K562 (cell line): ENCODE measurements around the gene RNASE13. TPM values are rescaled to one million over a fixed set of nuclear protein-coding genes. Genes with fewer than 3 reads are reported as not detected.

ENCODE experiments used
- ASH1L ChIP-seq: fragments of 450-650 bp; IDR thresholded peaks from 2 replicates; pipeline ENCODE4 v1.6.1; 2018; ENCODE audit warnings: borderline replicate concordance, mild to moderate bottlenecking, low read depth; ENCODE audit not compliant: partially characterized antibody
- POLR3G ChIP-seq: IDR thresholded peaks from 2 replicates; pipeline ENCODE4 v1.6.1; 2011; ENCODE audit not compliant: insufficient read length, insufficient replicate concordance; ENCODE audit errors: extremely low read depth
- SMARCA4 ChIP-seq: fragments of 450-650 bp; IDR thresholded peaks from 2 replicates; pipeline ENCODE4 v1.6.1; 2016
- SRSF7 ChIP-seq: fragments of 200-400 bp; formaldehyde crosslinking; optimal IDR thresholded peaks from 2 replicates; pipeline ENCODE3; 2017; ENCODE audit warnings: mild to moderate bottlenecking, low read depth, low read length
- ZNF143 ChIP-seq: sonication (generic); formaldehyde crosslinking; IDR thresholded peaks from 2 replicates; pipeline ENCODE4 v1.9.0; 2022; ENCODE audit warnings: mild to moderate bottlenecking, missing genetic modification reagents
- ZNF197 ChIP-seq: fragments of 200-800 bp; sonication (Bioruptor generic); IDR thresholded peaks from 2 replicates; pipeline ENCODE4 v1.6.1; 2016; ENCODE audit warnings: low read depth, missing genetic modification characterization, missing compliant biosample characterization
- ZNF311 ChIP-seq: fragments of 250-450 bp; sonication (Bioruptor Pico); IDR thresholded peaks from 2 replicates; pipeline ENCODE4 v1.4.0; 2020; ENCODE audit warnings: mild to moderate bottlenecking, moderate library complexity
- ZNF644 ChIP-seq: fragments of 200-800 bp; sonication (Bioruptor generic); IDR thresholded peaks from 2 replicates; pipeline ENCODE4 v1.6.1; 2016; ENCODE audit warnings: low read depth, missing genetic modification characterization, missing compliant biosample characterization
- polyA plus RNA-seq, 8 experiments: library from polyadenylated mRNA; depleted of rRNA in 4 of 8; stranded (reverse) in 5 of 8; unstranded in 3 of 8; fragments of >200 nt; fragmentation: Nextera tagmentation in 2 of 8; fragmentation: Illumina TruSeq in 1 of 8; extraction: Ambion mirVana in 2 of 8; extraction: Trizol in 1 of 8; gene quantifications; 2 replicates each; pipeline versions ENCODE4 v1.2.1 to v1.2.3, GENCODE V29; 2011 to 2014; ENCODE audit warnings: inconsistent platforms in 1 of 8, missing spikeins in 1 of 8
- total RNA-seq, 7 experiments: library from RNA; depleted of rRNA in 6 of 7; stranded (reverse); fragments of >200 nt in 6 of 7; fragmentation: Illumina TruSeq in 2 of 7; extraction: Trizol in 2 of 7; gene quantifications; 2 replicates each; pipeline versions ENCODE4 v1.2.1 to v1.2.3, GENCODE V29; 2011 to 2021; ENCODE audit warnings: low replicate concordance in 1 of 7
- TF ChIP-seq, protein P1 (sequence below), 2 experiments: fragments of 150-350 bp in 1 of 2; IDR thresholded peaks; 2 replicates each; pipeline ENCODE4 v1.6.1; 2012 to 2016; ENCODE audit warnings: low read depth in 2 of 2, low read length in 2 of 2, mild to moderate bottlenecking in 1 of 2, moderate library complexity in 1 of 2
- TF ChIP-seq, protein P2 (sequence below), 2 experiments: IDR thresholded peaks; 2 replicates each; pipeline ENCODE4 v1.6.1; 2012; ENCODE audit warnings: improper control_type of control experiment in 2 of 2, low read depth in 2 of 2, low read length in 2 of 2, borderline replicate concordance in 1 of 2
- TF ChIP-seq, protein P3 (sequence below), 2 experiments: fragments of 450-650 bp; conservative IDR thresholded peaks; 2 replicates each; pipeline ENCODE4 v1.6.1; 2017; ENCODE audit warnings: mild to moderate bottlenecking in 2 of 2, moderate library complexity in 2 of 2
- TF ChIP-seq, protein P4 (sequence below): fragments of 250-450 bp; sonication (Bioruptor Pico); IDR thresholded peaks from 2 replicates; pipeline ENCODE4 v1.8.0; 2022; ENCODE audit warnings: inconsistent platforms, mild to moderate bottlenecking, moderate library complexity, borderline replicate concordance
- TF ChIP-seq, protein P5 (sequence below): fragments of 200-400 bp; formaldehyde crosslinking; IDR thresholded peaks from 2 replicates; pipeline ENCODE4 v1.6.1; 2017; ENCODE audit warnings: mild to moderate bottlenecking, low read depth, low read length, moderate library complexity

Gene RNASE13
- total and polyA plus RNA-seq, 9 of the 15 experiments (the other 6 are each of a cell fraction or from before 2014, with no cell fraction given): not detected

DNA sequence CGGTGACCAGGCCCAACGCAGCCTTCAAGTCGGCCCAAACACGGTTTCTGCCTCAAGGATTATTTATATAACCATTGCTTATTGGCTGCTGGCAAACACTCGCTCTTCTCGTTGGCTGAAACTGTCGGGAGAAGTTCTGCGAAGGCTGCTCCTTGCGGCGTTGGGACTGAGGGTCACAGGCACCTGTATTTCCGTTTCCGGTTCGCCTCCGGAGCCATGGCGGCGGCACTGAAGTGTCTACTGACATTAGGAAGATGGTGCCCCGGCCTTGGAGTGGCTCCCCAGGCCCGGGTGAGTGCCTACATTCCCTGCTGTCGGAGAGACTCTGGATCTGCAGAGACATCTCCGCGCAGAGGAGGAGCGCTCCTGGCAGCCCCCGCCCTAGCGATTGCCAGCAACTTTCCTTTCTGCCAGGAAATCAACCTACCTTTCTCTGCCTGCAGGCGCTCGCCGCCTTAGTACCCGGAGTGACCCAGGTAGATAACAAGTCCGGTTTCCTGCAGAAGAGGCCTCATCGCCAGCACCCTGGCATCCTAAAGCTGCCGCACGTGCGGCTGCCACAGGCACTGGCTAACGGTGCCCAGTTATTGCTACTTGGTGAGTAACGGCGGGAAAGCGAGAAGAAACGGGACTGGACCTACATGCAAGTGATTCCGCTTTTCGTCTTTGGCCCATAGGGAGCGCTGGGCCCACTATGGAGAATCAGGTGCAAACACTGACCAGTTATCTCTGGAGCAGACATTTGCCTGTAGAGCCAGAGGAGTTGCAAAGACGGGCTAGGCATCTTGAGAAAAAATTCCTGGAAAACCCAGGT is 44.6 kb downstream of the RNASE13 start, which contains the start of gene METTL17 (continued):
- TF ChIP-seq, protein P1, sequence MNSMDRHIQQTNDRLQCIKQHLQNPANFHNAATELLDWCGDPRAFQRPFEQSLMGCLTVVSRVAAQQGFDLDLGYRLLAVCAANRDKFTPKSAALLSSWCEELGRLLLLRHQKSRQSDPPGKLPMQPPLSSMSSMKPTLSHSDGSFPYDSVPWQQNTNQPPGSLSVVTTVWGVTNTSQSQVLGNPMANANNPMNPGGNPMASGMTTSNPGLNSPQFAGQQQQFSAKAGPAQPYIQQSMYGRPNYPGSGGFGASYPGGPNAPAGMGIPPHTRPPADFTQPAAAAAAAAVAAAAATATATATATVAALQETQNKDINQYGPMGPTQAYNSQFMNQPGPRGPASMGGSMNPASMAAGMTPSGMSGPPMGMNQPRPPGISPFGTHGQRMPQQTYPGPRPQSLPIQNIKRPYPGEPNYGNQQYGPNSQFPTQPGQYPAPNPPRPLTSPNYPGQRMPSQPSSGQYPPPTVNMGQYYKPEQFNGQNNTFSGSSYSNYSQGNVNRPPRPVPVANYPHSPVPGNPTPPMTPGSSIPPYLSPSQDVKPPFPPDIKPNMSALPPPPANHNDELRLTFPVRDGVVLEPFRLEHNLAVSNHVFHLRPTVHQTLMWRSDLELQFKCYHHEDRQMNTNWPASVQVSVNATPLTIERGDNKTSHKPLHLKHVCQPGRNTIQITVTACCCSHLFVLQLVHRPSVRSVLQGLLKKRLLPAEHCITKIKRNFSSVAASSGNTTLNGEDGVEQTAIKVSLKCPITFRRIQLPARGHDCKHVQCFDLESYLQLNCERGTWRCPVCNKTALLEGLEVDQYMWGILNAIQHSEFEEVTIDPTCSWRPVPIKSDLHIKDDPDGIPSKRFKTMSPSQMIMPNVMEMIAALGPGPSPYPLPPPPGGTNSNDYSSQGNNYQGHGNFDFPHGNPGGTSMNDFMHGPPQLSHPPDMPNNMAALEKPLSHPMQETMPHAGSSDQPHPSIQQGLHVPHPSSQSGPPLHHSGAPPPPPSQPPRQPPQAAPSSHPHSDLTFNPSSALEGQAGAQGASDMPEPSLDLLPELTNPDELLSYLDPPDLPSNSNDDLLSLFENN (IDR thresholded peaks at IDR 0.05; ENCODE audit: low read depth in 2 of 2, low read length in 2 of 2): no peak
- TF ChIP-seq ZNF143 (no peak), ASH1L (peak; percentile 97), ZNF311 (CRISPR knock-in tag) (no peak), ZNF644 (tag) (no peak), SMARCA4 (no peak), ZNF197 (CRISPR knock-in tag) (0 out of 2 replicates have a peak, but pooled peaks have one; percentile 7), SRSF7 (no peak), POLR3G (no peak)
- TF ChIP-seq, protein P2, sequence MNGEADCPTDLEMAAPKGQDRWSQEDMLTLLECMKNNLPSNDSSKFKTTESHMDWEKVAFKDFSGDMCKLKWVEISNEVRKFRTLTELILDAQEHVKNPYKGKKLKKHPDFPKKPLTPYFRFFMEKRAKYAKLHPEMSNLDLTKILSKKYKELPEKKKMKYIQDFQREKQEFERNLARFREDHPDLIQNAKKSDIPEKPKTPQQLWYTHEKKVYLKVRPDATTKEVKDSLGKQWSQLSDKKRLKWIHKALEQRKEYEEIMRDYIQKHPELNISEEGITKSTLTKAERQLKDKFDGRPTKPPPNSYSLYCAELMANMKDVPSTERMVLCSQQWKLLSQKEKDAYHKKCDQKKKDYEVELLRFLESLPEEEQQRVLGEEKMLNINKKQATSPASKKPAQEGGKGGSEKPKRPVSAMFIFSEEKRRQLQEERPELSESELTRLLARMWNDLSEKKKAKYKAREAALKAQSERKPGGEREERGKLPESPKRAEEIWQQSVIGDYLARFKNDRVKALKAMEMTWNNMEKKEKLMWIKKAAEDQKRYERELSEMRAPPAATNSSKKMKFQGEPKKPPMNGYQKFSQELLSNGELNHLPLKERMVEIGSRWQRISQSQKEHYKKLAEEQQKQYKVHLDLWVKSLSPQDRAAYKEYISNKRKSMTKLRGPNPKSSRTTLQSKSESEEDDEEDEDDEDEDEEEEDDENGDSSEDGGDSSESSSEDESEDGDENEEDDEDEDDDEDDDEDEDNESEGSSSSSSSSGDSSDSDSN (IDR thresholded peaks at IDR 0.05; ENCODE audit: borderline replicate concordance in 1 of 2, low read depth in 2 of 2, low read length in 2 of 2): 0 out of 4 replicates have a peak, but pooled peaks of 1 of the 2 experiments have one; percentile 50
- TF ChIP-seq, protein P3, sequence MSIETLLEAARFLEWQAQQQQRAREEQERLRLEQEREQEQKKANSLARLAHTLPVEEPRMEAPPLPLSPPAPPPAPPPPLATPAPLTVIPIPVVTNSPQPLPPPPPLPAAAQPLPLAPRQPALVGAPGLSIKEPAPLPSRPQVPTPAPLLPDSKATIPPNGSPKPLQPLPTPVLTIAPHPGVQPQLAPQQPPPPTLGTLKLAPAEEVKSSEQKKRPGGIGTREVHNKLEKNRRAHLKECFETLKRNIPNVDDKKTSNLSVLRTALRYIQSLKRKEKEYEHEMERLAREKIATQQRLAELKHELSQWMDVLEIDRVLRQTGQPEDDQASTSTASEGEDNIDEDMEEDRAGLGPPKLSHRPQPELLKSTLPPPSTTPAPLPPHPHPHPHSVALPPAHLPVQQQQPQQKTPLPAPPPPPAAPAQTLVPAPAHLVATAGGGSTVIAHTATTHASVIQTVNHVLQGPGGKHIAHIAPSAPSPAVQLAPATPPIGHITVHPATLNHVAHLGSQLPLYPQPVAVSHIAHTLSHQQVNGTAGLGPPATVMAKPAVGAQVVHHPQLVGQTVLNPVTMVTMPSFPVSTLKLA (conservative IDR thresholded peaks at IDR 0.05): peak in 1 of 2 experiments; percentile 58; a peak in 2 of 4 replicates
- TF ChIP-seq, protein P4, sequence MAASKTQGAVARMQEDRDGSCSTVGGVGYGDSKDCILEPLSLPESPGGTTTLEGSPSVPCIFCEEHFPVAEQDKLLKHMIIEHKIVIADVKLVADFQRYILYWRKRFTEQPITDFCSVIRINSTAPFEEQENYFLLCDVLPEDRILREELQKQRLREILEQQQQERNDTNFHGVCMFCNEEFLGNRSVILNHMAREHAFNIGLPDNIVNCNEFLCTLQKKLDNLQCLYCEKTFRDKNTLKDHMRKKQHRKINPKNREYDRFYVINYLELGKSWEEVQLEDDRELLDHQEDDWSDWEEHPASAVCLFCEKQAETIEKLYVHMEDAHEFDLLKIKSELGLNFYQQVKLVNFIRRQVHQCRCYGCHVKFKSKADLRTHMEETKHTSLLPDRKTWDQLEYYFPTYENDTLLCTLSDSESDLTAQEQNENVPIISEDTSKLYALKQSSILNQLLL (CRISPR knock-in tag): no peak
- TF ChIP-seq, protein P5, sequence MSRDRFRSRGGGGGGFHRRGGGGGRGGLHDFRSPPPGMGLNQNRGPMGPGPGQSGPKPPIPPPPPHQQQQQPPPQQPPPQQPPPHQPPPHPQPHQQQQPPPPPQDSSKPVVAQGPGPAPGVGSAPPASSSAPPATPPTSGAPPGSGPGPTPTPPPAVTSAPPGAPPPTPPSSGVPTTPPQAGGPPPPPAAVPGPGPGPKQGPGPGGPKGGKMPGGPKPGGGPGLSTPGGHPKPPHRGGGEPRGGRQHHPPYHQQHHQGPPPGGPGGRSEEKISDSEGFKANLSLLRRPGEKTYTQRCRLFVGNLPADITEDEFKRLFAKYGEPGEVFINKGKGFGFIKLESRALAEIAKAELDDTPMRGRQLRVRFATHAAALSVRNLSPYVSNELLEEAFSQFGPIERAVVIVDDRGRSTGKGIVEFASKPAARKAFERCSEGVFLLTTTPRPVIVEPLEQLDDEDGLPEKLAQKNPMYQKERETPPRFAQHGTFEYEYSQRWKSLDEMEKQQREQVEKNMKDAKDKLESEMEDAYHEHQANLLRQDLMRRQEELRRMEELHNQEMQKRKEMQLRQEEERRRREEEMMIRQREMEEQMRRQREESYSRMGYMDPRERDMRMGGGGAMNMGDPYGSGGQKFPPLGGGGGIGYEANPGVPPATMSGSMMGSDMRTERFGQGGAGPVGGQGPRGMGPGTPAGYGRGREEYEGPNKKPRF: no peak
